ENCODE results near the gene C15orf40.

The C15orf40 gene

GRCh38 chr15:82980981-82981380 lies 30.5 kb downstream of the C15orf40 start:
- no peak overlapping the region for H3K4me3 ChIP-seq (ENCODE audit: low read depth, low read length)
- in situ Hi-C loops (cut with HindIII; ENCODE audit: low sequenced_read_pairs), result no loop called here
- TF ChIP-seq CTCF (IDR thresholded peaks at IDR 0.05; ENCODE audit: low read depth, low read length, missing control alignments), result no peak
- no peak for DNase-seq (ENCODE audit: low read depth)

- DNase-seq (ENCODE audit: low read depth), result no peak
- no peak for TF ChIP-seq CTCF (IDR thresholded peaks at IDR 0.05; ENCODE audit: low read depth, low read length, missing control alignments)
- H3K4me3 ChIP-seq (ENCODE audit: low read depth, low read length), result no peak overlapping the region
- in situ Hi-C loops (cut with HindIII; ENCODE audit: low sequenced_read_pairs), result no loop called here
Measured at GRCh38 chr15:82979726-82980125, 31.7 kb downstream of the C15orf40 start.

DNA sequence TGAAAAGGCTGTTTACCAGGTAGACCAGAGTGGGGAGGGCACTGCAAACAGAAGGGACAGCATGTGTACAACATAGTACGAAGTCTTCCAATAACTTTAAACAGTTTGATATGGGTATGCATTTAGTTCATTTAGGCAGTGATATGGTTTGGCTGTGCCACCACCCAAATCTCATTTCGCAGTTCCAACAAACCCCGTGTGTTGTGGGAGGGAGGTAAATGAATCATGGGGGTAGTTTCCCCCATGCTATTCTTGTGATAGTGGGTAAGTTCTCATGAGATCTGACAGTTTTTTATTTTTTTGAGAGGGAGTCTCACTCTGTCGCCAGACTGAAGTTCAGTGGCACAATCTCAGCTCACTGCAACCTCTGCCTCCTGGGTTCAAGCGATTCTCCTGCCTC lies 33.0 kb downstream of the C15orf40 start:
- H3K4me3 ChIP-seq (ENCODE audit: low read depth, low read length), result no peak overlapping the region
- no peak for DNase-seq (ENCODE audit: low read depth)
- no peak for TF ChIP-seq CTCF (IDR thresholded peaks at IDR 0.05; ENCODE audit: low read depth, low read length, missing control alignments)
- in situ Hi-C loops (cut with HindIII; ENCODE audit: low sequenced_read_pairs), result no loop called here

DNA sequence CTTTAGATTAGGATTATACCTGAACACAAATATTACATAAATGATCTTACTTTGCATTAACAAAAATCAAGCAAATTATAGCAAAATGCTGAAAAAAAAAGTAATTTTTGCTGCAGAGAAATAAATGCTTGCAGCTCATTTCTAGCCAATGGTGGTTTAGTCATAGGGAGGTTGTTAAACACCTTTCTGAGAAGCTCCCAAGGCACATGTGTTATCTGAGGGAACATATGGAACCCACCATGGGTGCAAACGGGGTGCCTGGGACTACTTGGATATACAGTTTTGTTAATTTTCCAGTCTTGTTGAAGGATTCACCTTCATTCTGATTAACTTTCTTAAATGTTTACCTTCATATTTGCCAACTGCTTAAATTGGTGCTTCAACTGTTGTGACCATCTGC lies 34.4 kb downstream of the C15orf40 start:
- DNase-seq (ENCODE audit: low read depth), result no peak
- no peak for TF ChIP-seq CTCF (IDR thresholded peaks at IDR 0.05; ENCODE audit: low read depth, low read length, missing control alignments)
- in situ Hi-C loops (cut with HindIII; ENCODE audit: low sequenced_read_pairs), result no loop called here
- H3K4me3 ChIP-seq (ENCODE audit: low read depth, low read length), result no peak overlapping the region

- DNase-seq (ENCODE audit: low read depth), result no peak
- no peak for TF ChIP-seq CTCF (IDR thresholded peaks at IDR 0.05; ENCODE audit: low read depth, low read length, missing control alignments)
- H3K4me3 ChIP-seq (ENCODE audit: low read depth, low read length), result no peak overlapping the region
- in situ Hi-C loops (cut with HindIII; ENCODE audit: low sequenced_read_pairs), result no loop called here
Measured at GRCh38 chr15:82972990-82973389, 38.4 kb downstream of the C15orf40 start.

DNA sequence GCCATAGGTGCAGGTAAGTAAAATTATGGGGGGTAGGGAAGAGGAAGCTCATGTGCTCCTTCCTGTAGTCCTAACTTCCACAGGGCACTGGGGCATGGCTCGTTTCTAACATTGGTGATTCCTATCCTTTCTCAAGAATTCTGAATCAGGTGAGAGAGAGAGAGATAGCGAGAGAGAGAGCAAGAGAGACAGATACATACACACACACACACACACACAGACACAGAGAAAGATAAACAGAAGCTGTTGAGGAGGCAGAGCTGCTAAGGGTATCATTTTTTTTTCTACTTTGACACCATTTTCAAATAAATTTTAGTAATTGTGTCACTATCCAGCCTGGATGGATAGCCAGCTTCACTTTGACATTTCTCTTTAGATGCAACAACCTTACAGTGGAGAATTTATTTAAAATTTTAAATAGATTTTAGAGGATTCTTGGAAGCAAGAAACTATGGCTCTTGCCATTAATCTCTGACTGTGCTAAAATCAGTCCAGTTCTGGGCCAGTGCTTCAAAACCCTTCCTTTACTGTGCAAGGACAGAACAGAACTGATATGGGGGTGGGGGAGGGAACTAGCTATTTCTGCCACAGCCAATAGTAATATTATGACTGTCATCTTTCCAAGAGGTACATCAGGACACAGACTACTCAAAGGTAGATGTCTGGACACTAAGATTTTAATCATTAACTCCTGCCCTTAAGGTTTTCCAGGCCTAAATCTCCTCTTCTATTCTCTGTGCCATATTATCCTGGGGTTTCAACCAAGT lies 40.0 kb downstream of the C15orf40 start:
- in situ Hi-C loops (cut with HindIII; ENCODE audit: low sequenced_read_pairs), result no loop called here
- DNase-seq (ENCODE audit: low read depth), result no peak
- TF ChIP-seq CTCF (IDR thresholded peaks at IDR 0.05; ENCODE audit: low read depth, low read length, missing control alignments), result no peak

More for the DNA sequence above, 40.0 kb downstream of the C15orf40 start:
- no peak overlapping the region for H3K4me3 ChIP-seq (ENCODE audit: low read depth, low read length)

Measured in astrocyte of the cerebellum (primary cell).